GM21529 (cell line): ENCODE measurements around the gene C14orf180.

Experiments used
- ATAC-seq: cut with Tn5 transposase; IDR thresholded peaks from one replicate; pipeline ENCODE4 v1.9.1; 2021; ENCODE audit not compliant: unreplicated experiment

C14orf180 gene

DNA sequence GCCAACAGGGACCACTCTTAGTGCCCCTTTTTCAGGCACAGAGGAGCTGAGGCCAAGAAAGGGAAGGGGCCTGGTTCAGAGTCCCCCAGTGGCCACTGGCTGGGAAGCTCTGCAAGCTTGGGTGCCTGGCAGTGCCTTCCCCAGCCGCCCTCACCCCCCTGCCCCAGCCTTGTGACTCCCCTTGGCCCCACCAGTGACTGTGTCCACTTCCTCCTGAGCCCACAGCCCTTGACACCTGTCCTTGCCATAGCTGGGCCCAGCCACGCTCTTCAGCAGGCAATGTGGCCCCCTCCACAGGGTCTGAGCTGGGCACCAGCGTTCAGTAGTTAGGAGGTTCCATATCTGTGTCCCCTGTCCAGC, 19.0 kb upstream of the C14orf180 start:
- ATAC-seq: no peak

- no peak for ATAC-seq
Observed at GRCh38 chr14:104561124-104561557, 18.4 kb upstream of the C14orf180 start.

DNA sequence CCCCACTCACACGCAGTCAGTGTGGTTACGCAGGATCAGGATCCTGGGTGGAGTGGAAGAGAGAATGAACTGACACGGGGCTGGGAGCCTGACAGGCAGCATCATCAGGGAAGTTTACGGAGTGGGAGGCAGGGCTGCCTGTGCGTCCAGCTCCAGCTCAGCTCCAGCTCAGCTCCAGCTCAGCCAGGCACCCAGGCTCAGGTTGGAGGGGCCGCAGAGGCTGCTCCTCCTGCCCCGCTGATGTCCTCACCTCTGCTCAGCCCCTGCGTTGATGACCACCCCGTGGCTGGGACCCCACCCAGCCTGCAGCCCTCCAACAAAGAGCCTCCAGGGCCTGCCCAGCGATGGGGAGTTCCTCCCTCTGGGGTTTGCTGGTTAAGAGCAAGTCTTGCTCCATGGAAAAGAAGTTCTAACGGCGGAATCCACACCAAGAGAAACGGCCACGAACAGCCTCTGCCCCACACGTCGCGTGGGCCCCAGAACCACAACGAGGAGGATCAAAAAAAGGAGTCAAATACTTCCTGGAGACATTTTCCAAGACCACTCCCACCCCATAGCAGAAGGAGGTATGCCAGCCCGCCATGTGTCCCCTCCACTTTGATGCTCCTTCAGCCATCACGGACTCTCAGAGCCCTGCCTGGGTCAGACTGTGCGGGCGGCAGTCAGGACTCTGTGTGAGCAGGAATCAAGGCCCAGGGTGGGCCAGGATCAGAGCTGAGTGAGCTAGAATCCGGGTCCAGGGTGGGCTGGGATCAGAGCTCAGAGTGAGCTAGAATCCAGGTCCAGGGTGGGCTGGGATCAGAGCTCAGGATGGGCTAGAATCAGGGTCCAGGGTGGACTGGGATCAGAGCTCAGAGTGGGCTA, 17.7 kb upstream of the C14orf180 start:
- no peak for ATAC-seq

DNA sequence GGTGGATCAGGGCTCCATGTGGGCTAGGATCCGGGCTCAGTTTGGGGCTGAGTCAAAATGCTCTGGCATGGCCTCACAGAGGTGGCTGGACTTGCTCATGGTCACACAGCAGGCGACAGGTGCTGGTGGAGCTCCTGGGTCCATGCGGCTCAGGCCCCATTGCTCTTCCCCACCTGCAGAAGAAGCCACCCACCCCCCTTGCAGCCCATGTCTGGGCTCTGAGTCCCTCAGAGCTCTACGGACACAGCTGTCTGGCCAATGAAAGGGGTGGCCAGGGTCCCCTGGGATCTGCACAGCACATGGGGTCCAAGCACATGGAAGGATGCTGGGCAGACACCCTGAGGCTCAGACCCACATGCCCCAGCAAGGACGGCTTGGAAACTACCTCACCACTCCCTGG, 17.0 kb upstream of the C14orf180 start:
- no peak for ATAC-seq

- no peak for ATAC-seq
Observed at GRCh38 chr14:104563191-104563741, 16.3 kb upstream of the C14orf180 start.

DNA sequence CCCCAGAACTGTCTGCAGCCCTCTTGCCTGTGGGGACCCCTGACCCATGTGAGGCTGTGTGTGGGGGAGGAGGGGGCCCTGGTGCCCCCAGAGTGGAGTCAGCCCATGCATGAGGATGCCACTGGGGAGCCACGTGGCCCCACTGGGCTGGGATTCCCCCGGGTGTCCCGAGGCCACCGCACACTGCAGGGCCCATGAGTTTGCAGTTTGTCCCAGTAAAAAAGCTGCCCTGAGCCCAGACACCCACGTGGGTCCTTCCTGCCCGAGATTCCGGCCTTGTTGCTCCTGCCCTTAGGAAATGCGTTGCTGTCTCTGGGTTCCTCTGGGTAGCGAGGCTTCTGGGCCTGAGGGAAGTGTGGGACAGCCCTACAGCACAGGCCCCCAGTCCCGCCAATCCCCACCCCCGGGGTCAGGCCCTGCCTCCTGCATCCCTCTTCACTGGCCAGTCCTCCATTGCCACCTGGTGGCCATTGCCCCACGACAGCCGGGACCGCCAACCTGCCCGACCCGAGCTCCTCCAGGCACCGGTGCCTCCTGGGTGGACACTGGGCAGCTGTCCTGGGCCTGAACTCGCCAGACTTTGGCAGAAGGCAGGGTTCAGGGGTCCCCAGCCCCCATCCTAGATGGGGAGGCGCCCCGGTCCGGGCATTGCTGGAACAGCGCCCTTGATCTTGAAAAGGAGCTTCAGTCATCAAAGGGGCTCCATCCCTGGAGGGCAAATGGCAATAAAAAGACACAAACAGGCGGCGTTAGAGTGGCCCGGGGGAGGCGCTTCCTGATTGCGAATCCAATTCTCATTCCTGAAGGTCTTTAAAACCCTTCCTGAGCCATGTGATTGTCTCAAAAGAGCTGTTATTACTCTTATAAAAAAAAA, 15.6 kb upstream of the C14orf180 start:
- no peak for ATAC-seq

- ATAC-seq: no peak
Observed at GRCh38 chr14:104564744-104565679, 14.6 kb upstream of the C14orf180 start.

GRCh38 chr14:104567141-104567956, 12.2 kb upstream of the C14orf180 start:
- no peak for ATAC-seq

GRCh38 chr14:104567957-104568225, 11.7 kb upstream of the C14orf180 start:
- ATAC-seq: no peak

DNA sequence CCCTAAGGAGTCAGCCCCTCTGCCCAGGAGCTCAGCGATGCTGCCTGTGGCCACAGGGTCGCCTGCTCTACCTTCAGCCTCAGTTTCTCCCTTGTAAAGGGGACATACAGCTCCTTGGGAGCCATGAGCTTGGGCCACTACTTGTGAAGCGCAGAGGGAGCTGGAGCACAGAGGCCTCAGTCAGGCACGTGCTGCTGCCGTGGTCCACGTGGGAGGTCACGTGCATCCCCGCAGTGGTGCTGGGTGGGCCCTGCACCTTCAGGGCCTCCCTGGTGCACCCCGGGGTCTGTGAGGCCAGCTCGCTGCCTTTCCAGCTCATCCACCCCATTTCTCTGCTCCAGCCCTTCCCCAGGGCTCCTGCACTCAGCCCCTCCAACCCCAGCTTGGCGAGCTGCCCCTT, 10.9 kb upstream of the C14orf180 start:
- no peak for ATAC-seq

DNA sequence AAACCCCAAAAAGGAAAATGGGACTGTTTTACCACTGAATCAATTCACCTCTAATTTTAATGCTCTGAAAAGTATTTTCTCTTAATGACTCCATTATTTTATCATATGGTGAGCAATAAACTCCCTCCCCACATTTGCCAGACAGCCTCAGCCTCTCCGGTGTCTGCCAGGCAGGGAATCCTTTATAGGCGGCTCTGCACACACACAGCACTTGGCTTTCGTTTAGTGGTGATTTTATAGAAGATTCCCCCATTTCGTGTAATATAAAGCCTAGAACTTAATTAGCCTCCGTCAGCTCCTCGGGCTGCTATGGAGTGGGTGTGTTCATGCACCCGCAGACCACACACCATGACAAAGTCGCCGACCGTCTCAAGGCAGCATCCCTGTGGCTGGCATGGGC, 10.1 kb upstream of the C14orf180 start:
- ATAC-seq: no peak

- ATAC-seq: no peak
Observed at GRCh38 chr14:104571246-104571645, 8.3 kb upstream of the C14orf180 start.

GRCh38 chr14:104572024-104572626, 7.4 kb upstream of the C14orf180 start:
- ATAC-seq: no peak

GRCh38 chr14:104572668-104573067, 6.9 kb upstream of the C14orf180 start:
- ATAC-seq: no peak

- ATAC-seq: no peak
Observed at GRCh38 chr14:104573930-104574329, 5.6 kb upstream of the C14orf180 start.

DNA sequence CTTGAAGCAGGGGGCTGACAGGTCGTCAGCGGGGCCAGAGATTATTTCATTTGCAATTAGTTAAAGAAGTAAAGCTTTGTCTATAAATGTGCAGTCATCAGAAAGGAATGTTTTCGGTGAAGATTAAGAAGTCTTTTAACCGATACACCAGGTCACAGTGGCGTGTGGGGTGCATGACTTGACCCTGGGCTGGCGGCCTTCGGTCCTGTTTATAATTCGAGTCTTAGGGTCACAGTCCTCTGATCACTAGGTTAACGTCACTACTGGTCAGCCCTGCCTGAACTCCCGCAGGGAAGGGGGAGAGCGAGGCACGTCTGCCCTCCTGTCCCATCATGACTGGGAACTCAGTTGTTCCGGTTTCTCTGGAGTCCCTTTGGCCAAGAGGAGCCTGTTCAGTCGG, 5.0 kb upstream of the C14orf180 start:
- ATAC-seq: no peak

DNA sequence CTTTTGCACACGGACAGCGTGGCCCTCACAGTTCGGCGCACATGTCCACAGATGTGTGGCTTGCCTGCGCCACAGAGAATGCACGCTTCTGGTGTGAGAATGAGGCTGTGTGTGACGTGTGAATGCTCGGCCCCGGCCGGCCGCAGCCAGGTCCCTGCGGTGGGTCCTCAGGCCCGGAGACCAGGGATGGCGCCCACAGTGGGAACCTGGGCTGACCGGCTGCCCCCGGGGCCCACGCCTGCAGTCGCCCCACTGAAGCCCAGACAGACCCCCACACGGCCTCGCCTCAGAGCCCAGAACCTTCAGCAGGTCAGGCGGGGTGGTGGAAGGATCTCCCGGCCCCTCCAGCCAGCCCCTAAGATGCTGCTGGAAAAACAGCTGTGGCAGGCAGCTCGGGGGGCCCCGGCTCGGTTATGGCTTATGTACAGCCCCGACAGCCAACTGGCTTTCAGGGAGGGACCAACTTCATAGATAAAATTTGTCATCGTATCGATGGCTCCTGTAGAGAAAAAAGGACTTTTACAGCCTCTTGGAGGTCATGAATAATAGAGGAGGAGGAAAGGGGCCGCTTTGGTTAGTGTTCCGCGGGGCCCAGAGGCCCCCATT, 4.5 kb upstream of the C14orf180 start:
- no peak for ATAC-seq

DNA sequence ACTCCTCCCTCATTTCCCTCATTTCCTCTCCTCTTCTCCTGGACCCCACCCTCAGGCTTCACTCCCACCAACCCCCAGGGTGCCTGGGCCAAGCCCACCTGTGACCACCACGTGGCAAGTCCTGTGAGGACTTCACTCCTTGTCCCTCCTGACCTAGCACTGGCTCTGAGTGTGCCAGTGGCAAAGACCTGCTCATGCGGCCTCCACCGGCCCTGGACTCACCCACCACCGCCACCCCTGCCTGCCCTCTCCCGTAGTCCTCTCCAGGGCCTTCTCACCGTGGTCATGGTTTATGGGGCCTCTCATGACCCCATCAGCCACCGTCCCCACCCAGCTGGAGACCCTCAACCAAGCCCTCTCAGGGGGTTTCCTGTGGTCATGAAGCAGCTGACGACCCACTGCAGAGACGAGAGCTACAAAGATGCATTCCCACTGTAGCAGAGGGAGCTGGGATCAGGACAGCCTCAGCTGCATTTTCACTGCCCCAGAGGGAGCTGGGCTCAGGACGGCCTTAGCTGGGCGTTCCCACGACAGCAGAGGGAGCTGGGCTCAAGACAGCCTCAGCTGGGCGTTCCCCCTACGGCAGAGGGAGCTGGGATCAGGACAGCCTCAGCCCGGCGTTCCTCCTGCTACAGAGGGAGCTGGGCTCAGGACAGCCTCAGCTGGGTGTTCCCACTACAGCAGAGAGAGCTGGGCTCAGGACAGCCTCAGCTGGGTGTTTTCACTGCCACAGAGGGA, 3.2 kb upstream of the C14orf180 start:
- ATAC-seq: no peak

GRCh38 chr14:104576970-104577332, 2.6 kb upstream of the C14orf180 start:
- no peak for ATAC-seq
